ENCODE measurements around the gene RPUSD4.

- TF ChIP-seq, protein P1, sequence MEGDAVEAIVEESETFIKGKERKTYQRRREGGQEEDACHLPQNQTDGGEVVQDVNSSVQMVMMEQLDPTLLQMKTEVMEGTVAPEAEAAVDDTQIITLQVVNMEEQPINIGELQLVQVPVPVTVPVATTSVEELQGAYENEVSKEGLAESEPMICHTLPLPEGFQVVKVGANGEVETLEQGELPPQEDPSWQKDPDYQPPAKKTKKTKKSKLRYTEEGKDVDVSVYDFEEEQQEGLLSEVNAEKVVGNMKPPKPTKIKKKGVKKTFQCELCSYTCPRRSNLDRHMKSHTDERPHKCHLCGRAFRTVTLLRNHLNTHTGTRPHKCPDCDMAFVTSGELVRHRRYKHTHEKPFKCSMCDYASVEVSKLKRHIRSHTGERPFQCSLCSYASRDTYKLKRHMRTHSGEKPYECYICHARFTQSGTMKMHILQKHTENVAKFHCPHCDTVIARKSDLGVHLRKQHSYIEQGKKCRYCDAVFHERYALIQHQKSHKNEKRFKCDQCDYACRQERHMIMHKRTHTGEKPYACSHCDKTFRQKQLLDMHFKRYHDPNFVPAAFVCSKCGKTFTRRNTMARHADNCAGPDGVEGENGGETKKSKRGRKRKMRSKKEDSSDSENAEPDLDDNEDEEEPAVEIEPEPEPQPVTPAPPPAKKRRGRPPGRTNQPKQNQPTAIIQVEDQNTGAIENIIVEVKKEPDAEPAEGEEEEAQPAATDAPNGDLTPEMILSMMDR (conservative IDR thresholded peaks at IDR 0.05): no peak
- no peak for TF ChIP-seq EZH2 (IDR thresholded peaks at IDR 0.05; ENCODE audit: low read depth)
Measured at GRCh38 chr11:126254819-126255218, 43.4 kb upstream of the RPUSD4 start.

Measured in PC-9 (cell line).